GM11168 (cell line): Measurements from ENCODE around the gene OR52N1.

ENCODE experiments used
- in situ Hi-C: fragments of 300-500 bp; cut with MboI; formaldehyde crosslinking; loops from one replicate; pipeline ENCODE4 v1.12.0; 2022; ENCODE audit warnings: low sequenced_read_pairs; ENCODE audit not compliant: unreplicated experiment

OR52N1 gene

DNA sequence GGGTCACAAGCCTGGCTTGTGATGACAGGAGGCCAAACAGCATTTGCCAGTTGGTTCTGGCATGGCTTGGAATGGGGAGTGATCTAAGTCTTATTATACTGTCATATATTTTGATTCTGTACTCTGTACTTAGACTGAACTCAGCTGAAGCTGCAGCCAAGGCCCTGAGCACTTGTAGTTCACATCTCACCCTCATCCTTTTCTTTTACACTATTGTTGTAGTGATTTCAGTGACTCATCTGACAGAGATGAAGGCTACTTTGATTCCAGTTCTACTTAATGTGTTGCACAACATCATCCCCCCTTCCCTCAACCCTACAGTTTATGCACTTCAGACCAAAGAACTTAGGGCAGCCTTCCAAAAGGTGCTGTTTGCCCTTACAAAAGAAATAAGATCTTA is 54.0 kb downstream of the OR52N1 start:
- in situ Hi-C loops = no loop called here
